ENCODE data around the gene SPINK5. TPM values are rescaled to one million over a fixed set of nuclear protein-coding genes. Genes with fewer than 3 reads are reported as not detected.
"Not testable (repeated sequence)": the region's sequence is repeated elsewhere in the genome, so short reads cannot be mapped to it uniquely, and the experiment has no call there.

The SPINK5 gene
- polyA plus RNA-seq, 4 donors = 0.53 to 1.1 (median 0.78) TPM

GRCh38 chr5:148042881-148043280 lies 20.9 kb upstream of the SPINK5 start:
- no peaks in the 10 kb centered on the region for H3K27me3 ChIP-seq (ENCODE audit: control insufficient read depth in 3 of 3, insufficient read depth in 3 of 3, low read length in 3 of 3)
- FAIRE-seq = no peak
- no peaks in the 10 kb centered on the region for H3K4me1 ChIP-seq (ENCODE audit: control insufficient read depth in 3 of 3, insufficient read depth in 2 of 3, low read depth in 1 of 3, low read length in 2 of 3)
- no peaks in the 10 kb centered on the region for H3K9me3 ChIP-seq (ENCODE audit: control insufficient read depth in 2 of 2, insufficient read depth in 1 of 2, low read depth in 1 of 2, low read length in 1 of 2)
- 89 to 90% (median 90%) methylated on average over 5 of the region's 5 CpGs for WGBS, 3 donors
- no peak overlapping the region for H3K27ac ChIP-seq (ENCODE audit: low read depth in 1 of 3, low read length in 2 of 3)
- no peak overlapping the region for H3K4me3 ChIP-seq (ENCODE audit: low read depth in 1 of 3, low read length in 3 of 3)
- DNase-seq = no peak
- H3K36me3 ChIP-seq (ENCODE audit: control insufficient read depth in 3 of 3, insufficient read depth in 2 of 3, low read depth in 1 of 3, low read length in 3 of 3) = no peaks in the 10 kb centered on the region

- Histone ChIP-seq H3K9me3 (ENCODE audit: control insufficient read depth in 2 of 2, insufficient read depth in 1 of 2, low read depth in 1 of 2, low read length in 1 of 2) (no peaks in the 10 kb centered on the region), H3K27me3 (ENCODE audit: control insufficient read depth in 3 of 3, insufficient read depth in 3 of 3, low read length in 3 of 3) (no peaks in the 10 kb centered on the region), H3K4me3 (ENCODE audit: low read depth in 1 of 3, low read length in 3 of 3) (no peak overlapping the region), H3K27ac (ENCODE audit: low read depth in 1 of 3, low read length in 2 of 3) (no peak overlapping the region), H3K4me1 (ENCODE audit: control insufficient read depth in 3 of 3, insufficient read depth in 2 of 3, low read depth in 1 of 3, low read length in 2 of 3) (no peaks in the 10 kb centered on the region), H3K36me3 (ENCODE audit: control insufficient read depth in 3 of 3, insufficient read depth in 2 of 3, low read depth in 1 of 3, low read length in 3 of 3) (no peaks in the 10 kb centered on the region)
- 88 to 96% (median 95%) methylated on average over 2 of the region's 2 CpGs for WGBS, 3 donors
- FAIRE-seq (no peak), DNase-seq (no peak)
These were observed 20.1 kb upstream of the SPINK5 start for GRCh38 chr5:148043705-148044104.

- not testable (repeated sequence) for H3K4me3 ChIP-seq (ENCODE audit: low read depth in 1 of 3, low read length in 3 of 3); H3K36me3 ChIP-seq (ENCODE audit: control insufficient read depth in 3 of 3, insufficient read depth in 2 of 3, low read depth in 1 of 3, low read length in 3 of 3); DNase-seq; H3K27me3 ChIP-seq (ENCODE audit: control insufficient read depth in 3 of 3, insufficient read depth in 3 of 3, low read length in 3 of 3); H3K27ac ChIP-seq (ENCODE audit: low read depth in 1 of 3, low read length in 2 of 3); H3K4me1 ChIP-seq (ENCODE audit: control insufficient read depth in 3 of 3, insufficient read depth in 2 of 3, low read depth in 1 of 3, low read length in 2 of 3); FAIRE-seq
- H3K9me3 ChIP-seq (ENCODE audit: control insufficient read depth in 2 of 2, insufficient read depth in 1 of 2, low read depth in 1 of 2, low read length in 1 of 2) = peaks cover 0 to 15% of the 10 kb centered on the region in 2 donors
- WGBS, 3 donors = 58 to 70% (median 66%) methylated on average over 2 of the region's 2 CpGs
These were observed 8.6 kb upstream of the SPINK5 start for GRCh38 chr5:148055160-148055559.

GRCh38 chr5:148060309-148060708 lies 3.5 kb upstream of the SPINK5 start:
- Histone ChIP-seq H3K27ac (ENCODE audit: low read depth in 1 of 3, low read length in 2 of 3) (no peak overlapping the region), H3K27me3 (ENCODE audit: control insufficient read depth in 3 of 3, insufficient read depth in 3 of 3, low read length in 3 of 3) (no peaks in the 10 kb centered on the region), H3K4me1 (ENCODE audit: control insufficient read depth in 3 of 3, insufficient read depth in 2 of 3, low read depth in 1 of 3, low read length in 2 of 3) (no peaks in the 10 kb centered on the region), H3K9me3 (ENCODE audit: control insufficient read depth in 2 of 2, insufficient read depth in 1 of 2, low read depth in 1 of 2, low read length in 1 of 2) (peaks cover 0 to 10% of the 10 kb centered on the region in 2 donors), H3K4me3 (ENCODE audit: low read depth in 1 of 3, low read length in 3 of 3) (no peak overlapping the region), H3K36me3 (ENCODE audit: control insufficient read depth in 3 of 3, insufficient read depth in 2 of 3, low read depth in 1 of 3, low read length in 3 of 3) (no peaks in the 10 kb centered on the region)
- 5 to 38% (median 14%) methylated on average over 2 of the region's 2 CpGs for WGBS, 3 donors
- DNase-seq (no peak), FAIRE-seq (no peak)

- H3K27ac ChIP-seq (ENCODE audit: low read depth in 1 of 3, low read length in 2 of 3) = no peak overlapping the region
- no peaks in the 10 kb centered on the region for H3K36me3 ChIP-seq (ENCODE audit: control insufficient read depth in 3 of 3, insufficient read depth in 2 of 3, low read depth in 1 of 3, low read length in 3 of 3)
- no peaks in the 10 kb centered on the region for H3K4me1 ChIP-seq (ENCODE audit: control insufficient read depth in 3 of 3, insufficient read depth in 2 of 3, low read depth in 1 of 3, low read length in 2 of 3)
- no peak overlapping the region for H3K4me3 ChIP-seq (ENCODE audit: low read depth in 1 of 3, low read length in 3 of 3)
- DNase-seq (no peak), FAIRE-seq (no peak)
- H3K9me3 ChIP-seq (ENCODE audit: control insufficient read depth in 2 of 2, insufficient read depth in 1 of 2, low read depth in 1 of 2, low read length in 1 of 2) = peaks cover 0 to 5% of the 10 kb centered on the region in 2 donors
- H3K27me3 ChIP-seq (ENCODE audit: control insufficient read depth in 3 of 3, insufficient read depth in 3 of 3, low read length in 3 of 3) = no peaks in the 10 kb centered on the region
These were observed 2.9 kb upstream of the SPINK5 start for GRCh38 chr5:148060881-148061280.

- no peak overlapping the region for H3K4me3 ChIP-seq (ENCODE audit: low read depth in 1 of 3, low read length in 3 of 3)
- no peaks in the 10 kb centered on the region for H3K27me3 ChIP-seq (ENCODE audit: control insufficient read depth in 3 of 3, insufficient read depth in 3 of 3, low read length in 3 of 3)
- no peaks in the 10 kb centered on the region for H3K4me1 ChIP-seq (ENCODE audit: control insufficient read depth in 3 of 3, insufficient read depth in 2 of 3, low read depth in 1 of 3, low read length in 2 of 3)
- 65 to 72% (median 67%) methylated on average over 1 of the region's 1 CpG for WGBS, 3 donors
- no peaks in the 10 kb centered on the region for H3K36me3 ChIP-seq (ENCODE audit: control insufficient read depth in 3 of 3, insufficient read depth in 2 of 3, low read depth in 1 of 3, low read length in 3 of 3)
- DNase-seq (no peak), FAIRE-seq (no peak)
- no peaks in the 10 kb centered on the region for H3K9me3 ChIP-seq (ENCODE audit: control insufficient read depth in 2 of 2, insufficient read depth in 1 of 2, low read depth in 1 of 2, low read length in 1 of 2)
- H3K27ac ChIP-seq (ENCODE audit: low read depth in 1 of 3, low read length in 2 of 3) = no peak overlapping the region
These were observed 6.8 kb downstream of the SPINK5 start for GRCh38 chr5:148070621-148071020.

GRCh38 chr5:148072207-148072606 lies 8.4 kb downstream of the SPINK5 start:
- Histone ChIP-seq H3K4me3 (ENCODE audit: low read depth in 1 of 3, low read length in 3 of 3) (no peak overlapping the region), H3K9me3 (ENCODE audit: control insufficient read depth in 2 of 2, insufficient read depth in 1 of 2, low read depth in 1 of 2, low read length in 1 of 2) (no peaks in the 10 kb centered on the region), H3K27me3 (ENCODE audit: control insufficient read depth in 3 of 3, insufficient read depth in 3 of 3, low read length in 3 of 3) (no peaks in the 10 kb centered on the region), H3K27ac (ENCODE audit: low read depth in 1 of 3, low read length in 2 of 3) (no peak overlapping the region), H3K36me3 (ENCODE audit: control insufficient read depth in 3 of 3, insufficient read depth in 2 of 3, low read depth in 1 of 3, low read length in 3 of 3) (no peaks in the 10 kb centered on the region), H3K4me1 (ENCODE audit: control insufficient read depth in 3 of 3, insufficient read depth in 2 of 3, low read depth in 1 of 3, low read length in 2 of 3) (no peaks in the 10 kb centered on the region)
- FAIRE-seq (no peak), DNase-seq (no peak)
- WGBS, 3 donors = 80 to 91% (median 88%) methylated on average over 2 of the region's 2 CpGs

- H3K4me3 ChIP-seq (ENCODE audit: low read depth in 1 of 3, low read length in 3 of 3) = no peak overlapping the region
- no peak overlapping the region for H3K27ac ChIP-seq (ENCODE audit: low read depth in 1 of 3, low read length in 2 of 3)
- H3K27me3 ChIP-seq (ENCODE audit: control insufficient read depth in 3 of 3, insufficient read depth in 3 of 3, low read length in 3 of 3) = no peaks in the 10 kb centered on the region
- no peaks in the 10 kb centered on the region for H3K36me3 ChIP-seq (ENCODE audit: control insufficient read depth in 3 of 3, insufficient read depth in 2 of 3, low read depth in 1 of 3, low read length in 3 of 3)
- H3K9me3 ChIP-seq (ENCODE audit: control insufficient read depth in 2 of 2, insufficient read depth in 1 of 2, low read depth in 1 of 2, low read length in 1 of 2) = no peaks in the 10 kb centered on the region
- 57 to 68% (median 62%) methylated on average over 2 of the region's 2 CpGs for WGBS, 3 donors
- FAIRE-seq (no peak), DNase-seq (no peak)
- no peaks in the 10 kb centered on the region for H3K4me1 ChIP-seq (ENCODE audit: control insufficient read depth in 3 of 3, insufficient read depth in 2 of 3, low read depth in 1 of 3, low read length in 2 of 3)
These were observed 11.7 kb downstream of the SPINK5 start for GRCh38 chr5:148075529-148075928.

GRCh38 chr5:148083203-148083602 lies 19.4 kb downstream of the SPINK5 start:
- no peak overlapping the region for H3K27ac ChIP-seq (ENCODE audit: low read depth in 1 of 3, low read length in 2 of 3)
- WGBS, 3 donors = 85 to 88% (median 85%) methylated on average over 1 of the region's 1 CpG
- FAIRE-seq = peak; percentile 23

More at GRCh38 chr5:148083203-148083602, 19.4 kb downstream of the SPINK5 start:
- H3K36me3 ChIP-seq (ENCODE audit: control insufficient read depth in 3 of 3, insufficient read depth in 2 of 3, low read depth in 1 of 3, low read length in 3 of 3) = no peaks in the 10 kb centered on the region
- no peak overlapping the region for H3K4me3 ChIP-seq (ENCODE audit: low read depth in 1 of 3, low read length in 3 of 3)
- H3K4me1 ChIP-seq (ENCODE audit: control insufficient read depth in 3 of 3, insufficient read depth in 2 of 3, low read depth in 1 of 3, low read length in 2 of 3) = no peaks in the 10 kb centered on the region
- H3K27me3 ChIP-seq (ENCODE audit: control insufficient read depth in 3 of 3, insufficient read depth in 3 of 3, low read length in 3 of 3) = no peaks in the 10 kb centered on the region
- DNase-seq = no peak
- no peaks in the 10 kb centered on the region for H3K9me3 ChIP-seq (ENCODE audit: control insufficient read depth in 2 of 2, insufficient read depth in 1 of 2, low read depth in 1 of 2, low read length in 1 of 2)

Measured in small intestine (tissue), 7 donors.